IPS-11a (cell line): ENCODE measurements around the gene SLC6A1.

Experiments used
- H3K4me3 ChIP-seq: one replicate; pipeline ENCODE4 v1.5.1; 2013; ENCODE audit warnings: low read depth, low read length, control low read depth

SLC6A1 gene

DNA sequence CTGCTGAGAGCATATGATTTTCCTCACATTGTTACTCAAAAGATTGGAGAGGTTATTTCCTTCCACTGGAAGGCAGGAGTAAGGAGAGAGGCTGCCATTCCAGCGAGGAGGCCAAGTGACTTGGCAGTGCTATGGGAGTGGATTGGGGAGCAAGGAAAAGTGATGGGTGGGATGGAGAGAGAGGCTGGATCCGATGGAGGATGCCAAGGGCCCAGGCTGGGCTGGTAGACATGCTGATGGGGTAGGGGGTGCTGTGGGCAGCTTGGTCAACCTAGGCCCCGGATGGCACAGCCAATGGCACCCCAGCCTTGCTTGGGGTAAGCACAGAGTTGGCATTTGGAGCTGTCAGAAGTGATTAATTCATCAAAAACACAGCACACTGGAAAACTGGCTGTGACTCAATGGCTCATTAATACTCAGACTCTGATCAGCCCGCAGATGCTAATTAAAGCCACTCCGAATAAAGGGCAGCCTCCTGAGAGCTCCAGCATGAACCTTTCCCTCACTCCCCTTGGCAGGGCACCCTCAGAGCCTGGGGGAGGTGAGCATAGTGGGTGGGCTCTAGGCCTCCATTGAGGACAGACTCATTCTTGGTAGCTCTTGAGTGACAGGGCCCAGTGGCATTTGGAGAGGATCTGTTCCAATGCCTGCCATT lies 22.1 kb upstream of the SLC6A1 start:
- H3K4me3 ChIP-seq = no peak overlapping the region

DNA sequence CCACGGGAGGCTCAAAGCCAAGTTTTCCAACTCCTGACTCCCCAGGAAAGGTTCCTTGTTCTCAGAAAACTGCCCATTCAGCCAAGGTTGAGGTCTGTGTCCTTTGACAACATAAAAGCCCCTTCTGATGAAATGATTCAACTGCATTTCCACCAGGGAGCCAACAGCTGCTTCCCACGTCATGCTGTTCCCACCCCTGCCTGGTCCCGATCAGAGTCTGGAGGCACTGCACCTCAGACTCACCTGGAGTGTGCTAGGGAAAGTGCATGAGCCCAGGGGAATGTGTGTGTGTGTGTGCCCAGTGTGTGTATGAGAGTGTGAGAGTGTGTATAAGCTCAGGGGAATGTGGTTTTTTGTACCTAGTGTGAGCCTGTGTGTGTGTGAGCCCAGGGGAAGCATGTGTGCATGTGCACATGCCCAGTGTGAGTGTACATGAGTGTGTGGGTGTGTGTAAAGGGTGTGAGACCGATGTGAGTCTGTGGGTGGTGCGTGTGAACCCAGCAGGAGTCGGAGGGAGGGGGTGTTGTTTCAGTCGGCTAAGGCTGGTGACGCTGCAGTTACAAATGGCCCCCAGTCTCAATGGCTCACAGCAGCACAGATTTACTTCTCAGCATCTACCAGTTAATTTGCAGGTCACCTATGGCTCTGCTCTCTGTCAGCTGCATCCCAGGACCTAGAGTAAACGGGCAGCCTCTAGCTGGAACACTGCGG lies 20.3 kb upstream of the SLC6A1 start:
- H3K4me3 ChIP-seq = no peak overlapping the region

DNA sequence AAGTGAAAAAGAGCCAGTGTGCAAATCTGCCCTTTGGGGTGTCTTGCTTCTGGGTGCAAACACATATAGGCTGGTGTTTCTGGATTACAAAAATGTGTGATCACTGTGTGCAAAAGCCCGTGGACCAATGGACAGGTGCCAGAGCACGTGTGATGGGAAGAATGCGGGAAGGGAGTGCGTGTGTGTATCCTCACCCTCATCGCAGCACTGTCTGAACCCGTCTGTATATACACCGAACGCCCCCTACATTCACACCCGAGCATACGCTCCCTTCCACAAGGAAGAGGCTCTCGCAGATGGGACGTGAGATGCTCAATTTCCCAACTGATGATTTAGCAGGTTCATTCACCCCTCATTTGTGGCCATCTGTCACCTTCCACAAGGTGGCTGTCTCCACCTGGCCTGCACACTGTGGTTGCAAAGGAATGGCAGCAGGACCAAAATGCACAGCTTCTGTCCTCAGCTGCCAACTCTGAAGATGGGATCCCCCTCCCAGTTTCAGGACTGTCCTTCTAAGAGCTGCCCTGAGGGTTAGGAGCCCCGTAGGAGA lies 19.4 kb upstream of the SLC6A1 start:
- H3K4me3 ChIP-seq = no peak overlapping the region

DNA sequence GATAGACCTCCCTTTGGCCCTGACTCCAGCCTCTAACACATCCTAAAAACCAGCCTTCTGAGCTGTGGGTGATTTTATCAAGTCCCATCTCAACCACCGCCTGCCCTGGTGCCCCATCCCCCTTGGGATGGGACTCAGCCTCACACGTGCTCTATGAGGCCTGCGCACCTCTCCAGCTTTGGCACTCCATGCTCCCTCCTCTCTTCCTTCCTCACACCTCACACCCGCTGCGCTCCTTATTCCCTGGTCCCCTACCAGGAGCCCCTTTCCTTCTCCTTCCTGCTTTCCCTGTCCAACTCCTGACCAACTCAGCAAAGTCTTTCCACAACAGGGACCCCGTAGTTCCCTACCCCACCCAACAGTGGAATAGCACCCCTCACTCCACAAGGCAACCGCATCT lies 18.4 kb upstream of the SLC6A1 start:
- no peak overlapping the region for H3K4me3 ChIP-seq

DNA sequence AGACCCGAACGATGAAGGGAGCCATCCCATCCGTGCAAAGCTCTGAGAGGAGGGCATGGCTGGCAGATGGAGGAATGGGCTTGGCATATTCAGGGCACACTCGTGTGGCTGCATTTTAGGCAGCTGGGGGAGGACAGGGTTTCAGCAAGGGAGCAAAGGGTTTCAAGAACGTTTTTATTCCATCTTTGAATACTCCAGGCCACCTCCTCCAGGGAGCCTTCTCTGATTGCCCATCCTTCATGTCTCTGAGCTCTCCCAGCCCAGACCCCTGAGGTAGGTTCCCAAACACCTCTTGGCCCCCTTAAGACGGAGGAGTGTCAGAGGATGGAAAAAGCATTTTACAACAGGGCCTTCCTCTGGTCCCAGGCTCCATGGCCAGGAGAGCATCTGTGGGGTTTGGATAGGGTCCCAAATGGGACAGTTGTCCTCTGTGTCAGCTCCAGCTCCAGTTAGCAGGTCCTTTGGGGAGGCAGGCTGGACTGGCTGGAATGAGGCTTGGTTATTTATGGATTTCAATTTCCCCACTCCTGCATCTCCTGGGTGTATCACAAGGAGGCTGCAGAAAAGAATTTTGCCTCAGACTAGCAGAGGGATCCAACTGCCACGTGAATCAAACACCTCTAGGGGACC lies 17.7 kb upstream of the SLC6A1 start:
- H3K4me3 ChIP-seq = no peak overlapping the region

DNA sequence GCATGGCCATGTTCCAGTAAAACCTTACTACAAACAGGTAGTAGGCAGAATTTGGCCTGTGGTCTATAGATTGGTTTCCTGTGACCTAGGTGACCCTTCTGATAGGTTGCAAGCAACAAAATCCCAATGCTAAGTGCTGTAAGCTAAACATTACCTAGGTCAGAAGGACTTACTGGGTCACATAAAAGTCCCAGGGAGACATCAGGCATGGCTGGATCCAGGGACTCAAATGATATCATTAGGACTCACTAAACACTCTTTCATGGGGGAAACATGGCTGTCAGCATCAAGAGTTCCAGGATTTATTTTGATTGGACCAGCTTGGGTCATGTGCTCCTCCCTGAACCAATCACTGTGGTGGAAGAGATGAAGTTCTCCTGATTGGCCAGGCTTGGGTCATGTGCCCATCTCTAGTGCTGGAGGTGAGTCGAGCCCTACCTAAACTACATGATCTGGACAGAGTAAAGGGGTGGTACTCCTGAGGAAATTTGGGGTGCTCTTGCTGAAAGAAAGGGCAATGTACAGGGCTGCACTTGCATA lies 16.8 kb upstream of the SLC6A1 start:
- H3K4me3 ChIP-seq = no peak overlapping the region

DNA sequence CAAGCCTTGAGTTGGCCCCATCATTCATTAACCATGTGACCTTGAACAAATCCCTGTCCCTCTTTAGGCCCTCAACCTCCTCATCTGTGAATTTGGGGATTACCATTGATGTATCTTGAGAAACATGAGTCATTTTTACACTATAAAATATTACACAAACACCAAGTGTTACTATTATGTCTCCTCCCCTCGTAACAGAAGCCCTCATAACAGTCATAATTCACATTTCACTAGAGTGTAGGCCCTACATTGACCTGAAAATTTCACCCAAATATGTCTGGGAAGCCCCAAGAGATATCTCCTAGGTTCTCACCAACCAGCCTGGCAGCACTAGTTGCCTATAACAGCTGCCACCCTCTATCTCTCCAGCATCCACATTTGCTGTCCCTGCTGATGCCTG lies 15.8 kb upstream of the SLC6A1 start:
- H3K4me3 ChIP-seq = no peak overlapping the region

DNA sequence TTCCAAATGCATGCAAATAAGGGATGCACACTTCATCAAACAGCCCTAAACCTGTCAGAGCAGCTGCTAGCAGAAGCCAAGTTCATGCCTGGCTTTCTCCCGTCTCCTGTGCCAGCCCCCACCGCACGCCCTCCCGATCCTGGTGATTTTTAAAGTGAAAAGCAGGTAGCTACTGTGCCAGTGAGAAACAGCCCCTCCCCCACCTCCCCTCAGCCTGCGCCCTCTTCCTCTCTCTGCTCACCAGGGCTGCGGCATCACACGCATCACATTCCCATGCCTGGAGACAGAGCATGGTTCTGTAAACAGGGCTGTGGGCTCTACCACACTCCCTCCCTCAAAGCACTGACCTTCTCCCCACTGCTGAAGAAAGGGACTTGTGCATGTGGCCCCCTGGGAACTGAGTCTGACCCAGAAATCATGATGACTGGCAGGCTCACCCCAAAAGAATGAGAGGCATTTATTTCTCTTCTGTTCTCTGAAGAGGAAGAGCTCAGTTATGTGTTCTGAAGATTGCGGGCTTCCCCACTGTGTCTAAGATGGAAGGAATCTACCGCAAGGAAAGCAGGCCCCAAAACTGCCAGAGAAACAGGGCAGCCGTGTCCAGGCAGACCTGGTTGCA lies 14.5 kb upstream of the SLC6A1 start:
- H3K4me3 ChIP-seq = no peak overlapping the region

DNA sequence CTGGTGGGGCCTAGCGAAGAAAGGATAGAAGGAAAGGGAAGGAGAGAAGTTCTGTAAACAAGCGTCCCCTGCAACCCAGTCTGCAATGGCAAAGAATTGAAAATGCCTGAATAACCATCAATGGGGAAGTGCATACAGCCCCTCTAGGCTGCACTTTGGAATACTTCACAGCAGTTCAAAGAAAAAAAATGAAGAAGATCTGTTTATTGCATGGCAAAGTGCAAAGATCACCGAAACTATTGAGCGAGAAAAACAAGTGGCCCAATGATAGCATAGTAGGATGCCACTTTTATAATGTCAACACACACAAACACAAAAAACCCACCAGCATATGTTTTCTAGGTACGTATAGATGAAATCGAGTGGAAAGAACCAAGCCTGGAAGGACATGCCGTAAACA lies 13.6 kb upstream of the SLC6A1 start:
- no peak overlapping the region for H3K4me3 ChIP-seq

DNA sequence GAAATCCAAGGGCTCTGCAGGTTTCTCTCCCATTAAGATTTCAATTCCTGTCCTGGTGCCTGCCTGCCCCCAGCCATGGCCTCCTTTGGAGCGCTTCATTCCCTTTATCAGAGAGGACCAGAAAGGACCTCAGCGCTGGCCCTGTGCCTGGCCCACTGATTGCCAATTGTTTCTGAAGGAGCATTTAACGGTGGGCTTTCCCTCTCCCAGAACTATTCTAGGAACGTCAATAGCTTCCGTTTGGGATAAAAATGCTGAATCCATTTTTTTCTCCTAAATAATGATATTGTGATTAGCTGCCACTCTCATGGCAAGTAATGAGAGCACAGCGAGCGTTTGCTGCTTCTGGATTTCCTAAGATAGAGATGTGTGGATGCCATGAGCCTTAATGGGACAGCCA lies 12.2 kb upstream of the SLC6A1 start:
- no peak overlapping the region for H3K4me3 ChIP-seq

DNA sequence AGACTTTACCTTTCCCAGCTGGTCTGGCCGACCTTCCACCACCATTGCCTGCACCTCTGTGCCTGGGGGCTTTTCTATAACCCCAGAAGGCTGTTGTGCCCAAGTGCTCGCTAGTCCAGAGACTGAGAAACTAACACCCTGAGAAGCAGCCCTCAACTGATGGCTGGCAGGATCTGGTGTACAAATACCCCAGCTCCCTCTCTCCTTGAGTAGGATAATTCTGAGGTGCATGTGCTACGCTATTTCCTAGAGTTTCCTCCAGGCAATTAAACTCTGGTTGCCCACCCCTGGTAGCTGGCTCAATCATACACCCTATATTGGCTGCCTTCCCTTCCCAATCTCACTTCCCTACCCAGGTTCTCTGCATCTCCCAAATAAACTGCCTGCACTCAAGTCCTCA lies 11.5 kb upstream of the SLC6A1 start:
- H3K4me3 ChIP-seq = no peak overlapping the region

DNA sequence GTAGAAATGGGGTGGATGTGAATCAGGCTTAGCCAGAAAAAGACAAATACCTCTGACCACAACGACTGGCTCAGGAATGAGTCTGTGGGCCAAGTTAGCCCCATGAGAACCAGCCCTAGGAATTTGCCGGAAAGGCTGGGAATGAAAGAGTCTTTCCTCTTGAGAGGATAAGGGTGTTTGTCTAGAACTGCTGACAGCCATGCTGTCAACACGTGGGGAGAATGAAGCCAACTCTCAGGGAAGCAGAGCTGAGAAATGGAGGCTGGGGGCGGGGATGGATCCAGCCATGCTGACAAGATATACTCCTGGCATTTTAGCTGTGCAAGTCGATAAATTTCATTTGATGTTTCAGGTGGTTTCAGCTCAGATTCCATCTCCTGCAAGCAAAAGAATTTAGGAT lies 10.6 kb upstream of the SLC6A1 start:
- no peak overlapping the region for H3K4me3 ChIP-seq

DNA sequence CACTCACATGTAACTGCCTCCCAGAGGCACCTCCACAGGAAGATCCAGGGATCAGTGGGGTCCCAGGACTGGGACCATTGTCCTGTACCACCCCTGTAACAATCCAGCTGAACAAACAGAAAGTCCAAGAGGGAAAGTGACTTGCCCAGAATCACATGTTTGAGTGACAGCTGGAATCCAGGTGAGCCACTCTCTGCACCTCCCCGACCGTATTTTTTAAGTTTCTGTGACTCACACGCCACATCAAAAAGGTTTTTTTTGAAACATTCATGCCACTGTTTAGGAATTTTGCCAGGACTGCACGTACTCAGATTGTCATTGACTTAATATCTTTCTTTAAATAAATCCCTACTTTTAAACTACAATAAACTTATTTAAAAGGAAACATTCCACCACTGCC lies 9.8 kb upstream of the SLC6A1 start:
- no peak overlapping the region for H3K4me3 ChIP-seq

DNA sequence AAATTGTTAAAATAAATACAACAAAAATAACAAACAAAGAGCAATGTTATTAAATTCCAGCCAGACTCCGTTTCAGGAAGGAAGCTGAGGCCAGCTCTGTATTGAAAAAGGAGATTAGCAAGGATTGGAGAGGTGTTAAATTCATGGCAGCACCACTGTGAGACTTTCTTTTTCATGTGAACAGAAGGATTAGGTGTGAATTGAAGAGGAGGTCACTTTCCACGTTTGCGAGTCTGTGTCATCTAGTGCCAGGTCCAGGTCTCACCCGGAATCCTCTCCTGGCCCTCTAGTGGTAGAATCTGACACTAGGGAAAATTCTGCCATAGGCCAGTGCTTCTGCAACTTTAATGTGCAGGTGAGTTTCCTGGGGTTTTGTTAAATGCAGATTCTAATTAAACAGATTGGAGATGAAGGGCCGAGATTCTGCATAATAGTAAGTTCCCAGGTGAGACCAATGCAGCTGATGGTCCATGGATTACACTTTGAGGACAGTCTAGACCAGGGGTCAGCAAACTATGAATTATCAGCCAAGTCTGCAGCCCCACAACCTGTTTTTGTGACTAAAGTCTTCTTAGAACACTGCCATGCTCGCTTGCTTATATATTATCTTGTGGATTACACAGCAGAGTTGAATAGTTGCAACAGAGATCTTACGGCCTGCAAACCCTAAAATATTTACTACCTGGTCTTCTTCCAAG lies 9.2 kb upstream of the SLC6A1 start:
- H3K4me3 ChIP-seq = no peak overlapping the region

DNA sequence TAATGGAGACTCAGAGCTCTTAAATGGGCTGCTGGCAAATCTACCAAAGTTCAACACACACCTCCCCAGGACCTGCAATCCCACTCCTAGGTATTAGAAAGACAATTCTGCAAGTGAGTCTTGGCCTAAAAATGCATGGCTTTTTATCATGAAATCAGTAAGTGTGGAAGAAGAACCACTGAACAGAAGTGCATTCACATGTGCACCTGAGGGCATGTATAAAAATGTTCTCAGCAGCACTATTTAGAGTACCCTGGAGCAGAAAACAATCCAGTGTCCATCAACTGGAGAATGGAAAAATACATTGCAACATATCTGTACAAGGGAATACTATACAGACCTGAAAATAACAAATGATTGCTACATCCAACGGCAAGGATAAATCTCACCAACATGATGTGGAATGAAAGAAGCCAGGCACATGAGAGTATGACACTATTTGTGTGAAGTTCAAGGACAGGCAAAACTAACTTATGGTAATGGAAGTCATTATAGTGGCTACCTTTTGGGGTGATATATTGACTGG lies 8.1 kb upstream of the SLC6A1 start:
- H3K4me3 ChIP-seq = no peak overlapping the region

DNA sequence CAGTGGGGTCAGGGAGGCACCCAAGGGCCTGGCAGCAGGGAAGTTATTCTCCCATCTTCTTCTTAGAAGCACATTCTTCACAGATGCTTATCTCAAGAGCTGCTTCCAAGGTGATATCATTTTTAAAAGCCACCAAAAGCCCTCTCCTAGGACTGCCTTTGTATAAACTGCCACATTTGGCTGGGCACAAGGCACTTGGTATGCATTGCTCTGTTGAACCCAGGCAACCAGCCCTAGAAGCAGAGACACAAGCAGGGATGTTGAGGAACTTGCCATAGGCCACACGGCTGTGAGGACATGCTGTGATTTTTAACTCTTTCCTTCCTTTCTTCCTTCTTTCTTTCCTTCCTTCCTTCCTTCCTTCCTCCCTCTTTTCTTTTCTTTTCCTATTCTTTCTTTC lies 7.4 kb upstream of the SLC6A1 start:
- H3K4me3 ChIP-seq = no peak overlapping the region

DNA sequence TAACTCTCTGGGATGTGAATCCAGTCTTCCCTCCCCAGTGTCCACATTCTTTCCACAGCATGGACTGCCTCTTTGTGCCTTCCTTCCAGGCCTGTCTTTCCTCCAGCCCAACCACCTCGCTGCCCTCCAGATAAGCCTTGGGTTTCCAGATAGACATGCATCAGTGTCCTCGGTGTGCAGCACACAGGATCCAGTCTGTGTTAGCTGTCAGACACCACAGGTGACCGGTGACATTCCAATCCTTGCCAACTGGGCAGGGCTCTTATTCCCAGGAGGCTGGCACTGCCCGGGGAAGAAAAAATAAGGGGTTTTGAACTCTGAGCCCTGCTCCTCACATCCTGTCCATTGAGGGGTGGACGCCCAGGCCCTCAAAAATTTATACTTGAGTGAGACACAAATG lies 6.0 kb upstream of the SLC6A1 start:
- no peak overlapping the region for H3K4me3 ChIP-seq

DNA sequence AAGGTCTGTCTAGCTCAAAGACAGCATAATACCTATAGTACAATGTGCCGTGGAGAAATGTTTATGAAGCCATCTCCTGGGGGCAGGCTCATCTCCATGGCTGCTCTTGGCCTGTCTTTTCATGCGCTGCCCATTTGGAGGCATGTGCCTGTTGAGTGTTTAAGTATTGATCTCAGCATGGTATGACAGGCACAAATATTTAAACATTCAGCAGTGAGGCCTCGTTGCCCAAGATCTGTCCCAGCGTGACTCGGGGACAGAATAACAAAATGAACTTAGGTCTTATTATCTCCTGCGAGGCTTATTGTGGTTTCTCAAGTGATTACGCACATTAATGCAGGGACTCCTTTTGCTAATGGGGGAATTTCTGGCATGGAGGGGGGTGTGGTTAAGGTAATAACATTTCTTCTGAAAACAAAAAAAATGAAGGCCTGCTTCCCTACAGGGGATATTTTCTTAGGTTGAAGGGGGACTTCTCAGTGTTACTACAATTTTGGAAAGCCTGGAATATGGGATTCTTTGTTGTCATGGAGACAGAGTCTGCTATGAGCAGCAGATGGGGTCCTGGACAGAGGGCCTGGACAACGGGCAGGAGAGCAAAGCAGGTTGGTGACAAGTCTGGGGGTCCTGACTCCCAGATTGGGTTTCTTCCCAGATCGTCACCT lies 4.4 kb upstream of the SLC6A1 start:
- no peak overlapping the region for H3K4me3 ChIP-seq

DNA sequence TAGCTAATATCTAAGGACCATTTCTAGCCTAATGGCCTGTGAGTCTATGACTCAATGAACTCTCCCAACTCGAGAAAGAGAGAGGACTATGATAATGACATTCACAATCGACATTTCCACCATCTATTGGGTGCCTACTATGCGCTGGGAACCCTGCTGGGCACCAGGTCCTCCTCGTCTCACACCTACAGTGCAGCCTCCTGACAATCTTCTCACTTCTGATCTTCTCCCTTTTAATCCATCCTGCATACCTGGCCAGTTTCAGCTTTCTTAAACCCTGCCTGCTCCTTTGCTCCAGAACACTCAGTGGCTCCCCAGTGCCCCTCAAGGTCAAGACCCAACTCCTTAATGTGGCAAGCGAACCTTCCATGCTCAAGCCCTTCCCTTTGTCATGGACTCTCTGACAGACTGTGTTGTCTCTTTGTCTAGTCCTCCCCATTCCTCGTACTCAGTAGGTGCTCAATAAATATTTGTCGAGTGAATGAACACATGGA lies 3.5 kb upstream of the SLC6A1 start:
- H3K4me3 ChIP-seq = no peak overlapping the region
